HG03460 (cell line): ENCODE results near the gene NR5A1.

Experiments used
- ATAC-seq: cut with Tn5 transposase; IDR thresholded peaks from one replicate; pipeline ENCODE4 v1.9.1; 2021; ENCODE audit not compliant: unreplicated experiment

NR5A1 gene

GRCh38 chr9:124485201-124485600, 22.0 kb downstream of the NR5A1 start:
- no peak for ATAC-seq

- no peak for ATAC-seq
Measured at GRCh38 chr9:124483481-124483880, 23.7 kb downstream of the NR5A1 start.

DNA sequence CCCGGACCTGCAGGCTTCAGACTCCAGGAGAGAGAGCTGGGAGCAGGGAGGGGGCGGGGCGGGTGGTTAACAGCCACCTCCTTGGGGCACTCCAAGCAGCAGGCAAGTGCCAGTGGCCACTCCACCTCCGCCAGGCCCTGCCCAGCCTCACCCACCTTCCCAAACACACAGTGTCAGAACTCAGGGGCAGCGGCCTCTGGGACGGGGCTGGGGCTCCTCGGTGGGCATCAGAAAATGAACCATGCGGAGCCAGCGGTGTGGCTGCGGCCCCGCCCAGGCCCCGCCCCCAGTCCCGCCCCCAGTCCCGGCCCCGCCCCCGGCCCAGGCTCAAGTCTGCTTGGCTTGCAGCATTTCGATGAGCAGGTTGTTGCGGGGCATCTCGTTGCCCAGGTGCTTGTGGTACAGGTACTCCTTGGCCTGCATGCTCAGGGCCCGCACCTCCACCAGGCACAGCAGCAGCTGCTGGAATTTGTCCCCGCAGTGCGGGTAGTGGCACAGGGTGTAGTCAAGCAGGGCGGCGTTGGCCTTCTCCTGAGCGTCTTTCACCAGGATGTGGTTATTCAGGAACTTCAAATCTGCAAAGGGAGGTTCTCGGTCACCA, 24.7 kb downstream of the NR5A1 start:
- ATAC-seq, result no peak

DNA sequence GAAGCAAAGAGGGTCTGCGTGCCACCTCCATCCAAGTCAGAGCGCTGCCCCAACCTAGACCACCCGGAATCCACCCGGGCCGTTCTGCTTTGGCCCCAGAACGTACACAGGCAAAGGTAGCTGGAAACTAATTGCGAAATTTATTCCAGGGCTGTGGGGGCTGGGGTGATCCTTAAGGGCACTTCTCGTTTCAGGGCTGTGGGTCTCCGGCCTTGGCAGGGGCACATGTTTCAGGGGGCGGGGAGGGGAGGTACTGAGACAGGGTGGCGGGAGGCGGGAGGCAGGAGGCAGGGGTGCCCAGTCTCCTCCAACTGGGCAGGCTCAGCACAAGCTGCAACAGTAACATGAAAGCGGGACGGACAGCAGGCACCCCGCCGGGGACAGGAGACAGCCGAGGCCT, 26.1 kb downstream of the NR5A1 start:
- ATAC-seq, result no peak

DNA sequence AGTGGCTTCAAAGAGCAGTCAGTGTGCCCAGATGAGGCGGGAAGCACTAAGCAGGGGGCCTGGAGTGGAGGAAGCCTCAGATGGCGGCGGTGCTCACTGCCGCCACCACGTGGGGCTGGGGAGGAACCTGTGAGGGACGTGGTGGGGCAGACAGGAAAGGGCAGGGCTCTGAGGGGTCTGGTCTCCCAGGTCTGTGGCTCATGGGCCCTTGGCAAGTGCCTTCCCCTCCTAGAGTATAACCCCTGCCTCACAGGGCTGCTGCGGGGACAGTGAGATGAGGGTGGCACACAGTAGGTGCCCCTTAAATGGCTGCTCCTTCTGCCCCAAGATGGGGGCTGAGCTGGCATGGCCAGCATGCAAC, 26.6 kb downstream of the NR5A1 start:
- ATAC-seq, result no peak

- ATAC-seq, result no peak
Measured at GRCh38 chr9:124479947-124480620, 27.1 kb downstream of the NR5A1 start.

GRCh38 chr9:124479371-124479770, 27.8 kb downstream of the NR5A1 start:
- no peak for ATAC-seq

- ATAC-seq, result no peak
Measured at GRCh38 chr9:124478354-124478753, 28.8 kb downstream of the NR5A1 start.

DNA sequence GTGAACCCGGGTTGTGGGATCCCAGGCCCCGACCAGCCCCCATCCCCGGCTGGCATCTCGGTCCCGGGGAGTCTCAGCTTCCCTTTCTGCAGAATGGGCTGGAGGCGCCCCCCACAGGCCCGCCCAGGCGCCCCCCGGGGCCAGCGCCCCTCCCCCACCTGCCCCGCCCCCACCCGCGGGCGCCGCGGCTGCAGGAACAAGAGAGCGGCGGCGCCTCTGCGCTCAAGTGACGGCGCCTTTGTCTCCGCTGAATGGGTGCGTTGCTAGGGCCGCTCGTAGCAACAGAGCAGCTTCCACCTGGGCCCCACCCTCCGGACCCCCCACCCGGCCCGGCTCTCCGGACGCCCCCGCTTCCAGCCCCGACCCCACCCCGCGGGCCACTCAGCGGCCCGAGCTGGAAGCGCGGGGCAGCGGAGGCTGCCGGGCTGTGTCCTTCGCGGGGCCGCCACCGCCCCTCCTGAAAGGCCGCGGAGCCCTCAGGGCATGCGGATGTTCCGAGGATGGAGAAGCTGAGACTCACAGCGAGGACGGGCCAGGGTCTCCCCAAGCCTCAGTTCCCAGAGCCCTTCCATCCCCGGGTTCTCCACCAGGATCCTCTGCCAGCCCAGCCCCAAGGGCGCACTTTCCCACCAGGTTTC, 29.4 kb downstream of the NR5A1 start:
- ATAC-seq, result no peak

- no peak for ATAC-seq
Measured at GRCh38 chr9:124477211-124477647, 30.0 kb downstream of the NR5A1 start.

GRCh38 chr9:124475868-124476690, 31.1 kb downstream of the NR5A1 start:
- ATAC-seq, result no peak

DNA sequence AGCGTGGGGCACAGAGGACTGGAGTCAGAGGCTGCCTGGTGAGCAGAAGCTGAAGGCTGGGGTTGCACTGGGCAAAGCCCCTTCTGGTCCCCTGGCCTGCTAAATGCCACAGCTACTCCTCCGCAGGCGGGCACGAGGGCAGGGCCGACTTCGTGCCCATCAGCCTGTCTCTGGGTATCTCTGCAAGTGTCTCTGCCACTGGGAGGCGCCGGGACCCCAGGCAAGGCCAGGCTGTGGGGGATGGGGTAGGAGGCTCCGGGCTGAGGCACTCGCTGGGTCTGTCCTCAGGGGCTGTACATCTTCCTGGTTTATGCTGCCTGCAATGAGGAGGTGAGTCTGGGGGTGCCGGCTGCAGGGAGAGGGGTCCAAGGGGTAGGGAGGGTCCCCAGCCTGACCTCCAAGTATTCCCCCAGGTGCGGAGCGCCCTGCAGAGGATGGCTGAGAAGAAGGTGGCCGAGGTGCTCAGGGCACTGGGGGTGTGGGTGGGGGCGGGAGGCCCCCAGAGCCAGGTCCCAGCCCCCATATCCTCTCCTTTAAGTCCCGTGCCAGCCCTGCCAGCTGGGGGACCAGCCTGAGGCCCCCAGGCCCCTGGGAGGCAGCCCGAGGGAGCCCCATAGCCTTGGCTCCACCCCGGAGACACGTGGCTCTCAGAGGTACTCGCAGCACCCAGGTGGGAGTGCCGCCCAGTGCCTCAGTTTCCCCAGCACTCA, 31.9 kb downstream of the NR5A1 start:
- ATAC-seq, result no peak

GRCh38 chr9:124474151-124474550, 33.0 kb downstream of the NR5A1 start:
- no peak for ATAC-seq

DNA sequence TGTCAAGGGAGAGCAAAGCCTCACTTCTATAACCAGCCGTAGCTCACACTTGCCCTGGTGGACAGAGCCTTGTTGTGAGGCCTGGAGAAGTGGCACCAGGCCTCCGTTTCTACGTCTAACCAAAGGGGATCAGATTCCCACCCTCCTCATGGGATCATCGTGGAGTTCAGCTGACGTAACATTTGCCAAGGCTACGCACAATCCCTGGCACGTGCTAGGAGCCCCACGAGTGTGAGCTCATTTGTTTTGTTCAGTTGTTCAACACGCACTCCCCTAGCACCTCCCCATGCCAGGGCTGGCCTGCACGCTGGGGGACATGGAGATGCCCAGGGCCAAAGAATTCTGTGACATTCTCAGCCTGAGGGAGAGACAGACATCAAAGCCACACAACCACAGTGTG, 33.9 kb downstream of the NR5A1 start:
- no peak for ATAC-seq

DNA sequence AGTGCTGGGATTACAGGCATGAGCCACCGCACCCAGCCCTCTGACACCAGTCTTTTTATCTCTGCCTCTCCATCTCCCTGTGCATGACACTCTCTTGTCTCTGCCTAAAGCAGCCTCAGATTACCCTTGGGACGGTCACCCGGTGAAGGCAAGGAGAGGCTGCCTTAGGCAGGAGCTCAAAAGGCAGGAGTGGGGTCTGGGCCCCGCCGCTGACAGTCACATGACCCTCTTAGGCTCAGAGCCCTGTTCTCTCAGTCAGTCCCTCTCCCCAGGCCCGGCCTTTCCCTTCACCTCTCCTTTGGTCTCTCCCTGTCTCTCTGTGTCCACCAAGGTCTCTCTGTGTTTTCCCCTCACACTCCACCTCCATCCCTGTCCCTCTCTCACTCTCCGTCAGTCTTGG, 34.4 kb downstream of the NR5A1 start:
- no peak for ATAC-seq

DNA sequence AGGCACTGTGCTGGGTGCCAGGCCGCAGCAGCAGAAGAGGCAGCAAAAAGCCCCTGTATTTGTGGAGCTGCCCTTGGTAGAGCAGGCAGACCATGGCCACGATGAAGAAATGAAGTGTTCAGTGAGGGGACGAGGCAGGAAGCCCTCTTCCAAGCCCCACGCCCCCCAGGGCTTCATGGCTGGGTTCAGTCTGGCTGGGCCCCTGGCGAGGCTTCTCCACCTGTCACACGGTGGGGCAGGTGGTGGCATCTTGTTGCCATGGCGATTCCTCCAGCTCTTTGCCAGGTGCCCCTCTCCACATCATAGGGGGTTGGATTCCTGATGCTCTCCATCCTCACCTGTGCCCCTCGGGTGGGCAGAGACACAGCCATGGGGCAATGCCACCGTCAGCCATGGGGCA, 35.4 kb downstream of the NR5A1 start:
- no peak for ATAC-seq

DNA sequence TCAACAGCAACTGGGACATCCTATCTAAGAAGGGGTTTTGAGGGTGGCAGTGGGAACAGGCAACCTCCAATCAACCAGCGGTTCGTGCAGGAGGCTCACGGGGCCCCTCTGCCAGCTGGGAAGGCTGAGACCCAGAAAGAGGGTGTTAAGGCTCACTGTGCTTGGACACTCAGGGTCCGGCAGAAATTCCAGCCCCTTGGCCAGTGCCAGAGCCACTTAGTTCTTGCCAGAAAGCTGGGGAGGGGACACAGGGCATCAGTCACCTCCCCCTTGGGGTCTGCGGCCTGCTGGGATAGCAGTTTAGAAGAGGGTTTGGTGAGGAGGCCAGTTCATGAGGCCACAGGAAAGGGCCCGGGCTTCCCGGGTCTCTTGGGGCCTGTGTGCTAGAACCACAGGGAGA, 36.5 kb downstream of the NR5A1 start:
- ATAC-seq, result no peak

DNA sequence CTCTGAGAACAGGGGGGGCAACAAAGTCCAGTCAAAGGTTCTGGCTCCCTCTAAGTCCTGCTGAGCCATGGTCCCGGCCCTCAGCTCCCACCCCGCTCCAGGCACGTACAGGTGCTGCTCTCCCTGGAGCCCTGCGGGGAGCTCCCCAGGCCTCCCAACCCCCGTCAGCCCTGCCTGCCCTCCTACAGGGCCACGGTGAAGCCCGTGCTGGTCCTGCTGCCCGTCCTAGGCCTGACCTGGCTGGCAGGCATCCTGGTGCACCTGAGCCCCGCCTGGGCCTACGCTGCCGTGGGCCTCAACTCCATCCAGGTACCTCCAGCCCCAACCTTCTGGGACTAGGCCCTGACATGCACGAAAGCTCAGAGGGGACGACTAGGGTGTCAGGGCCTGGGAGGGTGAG, 36.9 kb downstream of the NR5A1 start:
- ATAC-seq, result no peak

GRCh38 chr9:124469011-124469832, 38.0 kb downstream of the NR5A1 start:
- ATAC-seq, result no peak

DNA sequence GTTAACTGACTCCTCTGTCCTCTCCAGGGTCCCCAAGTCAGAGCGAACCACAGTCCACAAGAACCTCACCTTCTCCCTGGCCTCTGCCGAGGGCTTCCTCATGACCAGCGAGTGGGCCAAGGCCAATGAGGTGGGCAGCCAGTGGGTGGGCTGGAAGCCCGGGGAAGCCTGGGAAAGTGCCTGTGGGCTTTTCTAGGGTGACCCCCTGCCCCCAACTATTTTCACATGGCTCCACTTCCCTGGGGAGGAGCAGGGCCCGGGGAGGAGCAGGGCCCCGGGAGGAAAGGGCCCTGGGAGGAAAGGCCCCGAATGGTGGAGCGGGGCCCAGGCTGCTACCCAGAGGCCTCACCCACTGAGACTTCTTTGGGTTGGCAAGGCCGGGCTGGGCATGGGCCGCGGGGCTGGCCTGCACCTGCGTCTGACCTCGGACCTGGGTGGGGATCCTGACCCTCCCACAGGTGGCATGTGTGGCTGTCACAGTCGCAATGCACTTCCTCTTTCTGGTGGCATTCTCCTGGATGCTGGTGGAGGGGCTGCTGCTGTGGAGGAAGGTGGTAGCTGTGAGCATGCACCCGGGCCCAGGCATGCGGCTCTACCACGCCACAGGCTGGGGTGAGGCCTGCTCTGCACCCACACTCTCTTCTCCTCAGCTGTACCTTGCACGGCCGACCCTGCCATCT, 39.0 kb downstream of the NR5A1 start:
- ATAC-seq, result no peak
